Measurements from ENCODE around the gene SDR42E2. TPM values are rescaled to one million over a fixed set of nuclear protein-coding genes. Genes with fewer than 3 reads are reported as not detected.
A peak's percentile ranks its signal among the peaks of the same experiment; 100 is the strongest.

SDR42E2 gene
- total and polyA plus RNA-seq, 3 experiments from 2014 or later, result 0.11 to 0.92 TPM; not detected in 1

- Histone ChIP-seq H3K27ac (ENCODE audit: low read depth, low read length) (no peak overlapping the region), H3K4me1 (ENCODE audit: insufficient read depth, low read length) (peaks cover 15% of the 10 kb centered on the region), H3K27me3 (ENCODE audit: insufficient read depth, low read length, poor library complexity, severe bottlenecking) (no peaks in the 10 kb centered on the region), H3K9me3 (ENCODE audit: low read length) (no peaks in the 10 kb centered on the region), H3K36me3 (ENCODE audit: insufficient read depth, low read length) (no peaks in the 10 kb centered on the region), H3K4me3 (ENCODE audit: low read length) (no peak overlapping the region)
- DNase-seq, result no peak
- no peaks in the 10 kb centered on the region for H3K27me3 Mint-ChIP-seq
- H3K36me3 Mint-ChIP-seq, result peaks cover 0 to 5% (median 0%) of the 10 kb centered on the region in 3 donors
- ChIA-PET CTCF (interaction anchor here (2.2 kb wide), 1 partner anchor 94 kb away, joined by 6 read pairs; the partner anchor contains the start of gene POLR3E), POLR2A (interaction anchor here (0.6 kb wide), 1 partner anchor 22 kb away, joined by 4 read pairs; no protein-coding TSS in a partner anchor)
- no peaks in the 10 kb centered on the region for H3K9me3 Mint-ChIP-seq
- H3K4me3 Mint-ChIP-seq, result peak overlapping the region in 1 of 7 donors; percentile 11
- H3K27ac Mint-ChIP-seq, result peak overlapping the region in 1 of 8 donors; percentile 27
- H3K4me1 Mint-ChIP-seq, result peaks cover 16 to 28% (median 21%) of the 10 kb centered on the region in 3 donors
Measured at GRCh38 chr16:22203091-22203490, 40.8 kb downstream of the SDR42E2 start.

- H3K4me1 Mint-ChIP-seq, result peaks cover 16 to 28% (median 26%) of the 10 kb centered on the region in 3 donors
Measured at GRCh38 chr16:22204091-22204655, 41.9 kb downstream of the SDR42E2 start.

GRCh38 chr16:22205577-22206012 is 43.3 kb downstream of the SDR42E2 start:
- Histone ChIP-seq H3K27ac (ENCODE audit: low read depth, low read length) (peak overlapping the region; percentile 63), H3K36me3 (ENCODE audit: insufficient read depth, low read length) (no peaks in the 10 kb centered on the region), H3K4me1 (ENCODE audit: insufficient read depth, low read length) (peaks cover 19% of the 10 kb centered on the region), H3K27me3 (ENCODE audit: insufficient read depth, low read length, poor library complexity, severe bottlenecking) (no peaks in the 10 kb centered on the region), H3K9me3 (ENCODE audit: low read length) (no peaks in the 10 kb centered on the region), H3K4me3 (ENCODE audit: low read length) (peak overlapping the region; percentile 65)
- Mint-ChIP-seq H3K4me3 (peak overlapping the region; percentile 86 to 97 (median 94)), H3K36me3 (peaks cover 0 to 7% (median 0%) of the 10 kb centered on the region in 3 donors), H3K9me3 (no peaks in the 10 kb centered on the region), H3K27me3 (no peaks in the 10 kb centered on the region), H3K27ac (peak overlapping the region in 7 of 8 donors; percentile 40 to 90 (median 80)), H3K4me1 (peaks cover 22 to 33% (median 32%) of the 10 kb centered on the region in 3 donors)
- DNase-seq, result no peak
- CTCF ChIA-PET, result interaction anchor here (0.8 to 5.4 kb wide), 19 partner anchors 8 to 205 kb away, joined by 3 to 26 read pairs (median 5); partner anchors contain the start of genes PDZD9 and POLR3E
- POLR2A ChIA-PET, result interaction anchor here (0.6 to 2.0 kb wide), 6 partner anchors 10 to 205 kb away, joined by 3 to 16 read pairs (median 6); partner anchors contain the start of gene POLR3E

More at GRCh38 chr16:22204091-22204655, 41.9 kb downstream of the SDR42E2 start:
- Histone ChIP-seq H3K9me3 (ENCODE audit: low read length) (no peaks in the 10 kb centered on the region), H3K27ac (ENCODE audit: low read depth, low read length) (no peak overlapping the region), H3K4me3 (ENCODE audit: low read length) (no peak overlapping the region), H3K36me3 (ENCODE audit: insufficient read depth, low read length) (no peaks in the 10 kb centered on the region), H3K4me1 (ENCODE audit: insufficient read depth, low read length) (peaks cover 19% of the 10 kb centered on the region), H3K27me3 (ENCODE audit: insufficient read depth, low read length, poor library complexity, severe bottlenecking) (no peaks in the 10 kb centered on the region)
- Mint-ChIP-seq H3K27me3 (no peaks in the 10 kb centered on the region), H3K9me3 (no peaks in the 10 kb centered on the region), H3K4me3 (peak overlapping the region in 3 of 7 donors; percentile 32 to 92 (median 52)), H3K27ac (peak overlapping the region in 3 of 8 donors; percentile 47 to 66 (median 53)), H3K36me3 (peaks cover 0 to 5% (median 0%) of the 10 kb centered on the region in 3 donors)
- POLR2A ChIA-PET, result interaction anchor here (0.6 kb wide), 1 partner anchor 87 kb away, joined by 3 read pairs; no protein-coding TSS in a partner anchor
- no peak for DNase-seq
- CTCF ChIA-PET, result interaction anchor here (0.5 to 2.8 kb wide), 6 partner anchors 8 to 114 kb away, joined by 3 to 13 read pairs (median 3); partner anchors contain the start of gene POLR3E

- H3K27ac ChIP-seq (ENCODE audit: low read depth, low read length), result peak within 1 kb of the TSS; percentile 63
- POLR2A ChIA-PET, result interaction anchor here (0.6 to 2.0 kb wide), 7 partner anchors 11 to 206 kb away, joined by 3 to 16 read pairs (median 5); partner anchors contain the start of gene POLR3E
- H3K4me3 ChIP-seq (ENCODE audit: low read length), result peak within 1 kb of the TSS; percentile 65
Measured at GRCh38 chr16:22206013-22206841, 43.9 kb downstream of the SDR42E2 start, which contains the start of gene EEF2K. TSS of gene EEF2K (plus strand) at chr16:22206278. CDS start at chr16:22225730, 19,452 bp downstream.

GRCh38 chr16:22206842-22207714 is 44.8 kb downstream of the SDR42E2 start:
- Mint-ChIP-seq H3K4me1 (peaks cover 24 to 40% (median 32%) of the 10 kb centered on the region in 3 donors), H3K36me3 (peaks cover 0 to 11% (median 0%) of the 10 kb centered on the region in 3 donors), H3K27me3 (no peaks in the 10 kb centered on the region), H3K4me3 (peak overlapping the region; percentile 86 to 97 (median 94)), H3K9me3 (no peaks in the 10 kb centered on the region), H3K27ac (peak overlapping the region; percentile 40 to 91 (median 75))
- peak overlapping the region; percentile 44 for H3K27ac ChIP-seq (ENCODE audit: low read depth, low read length)
- CTCF ChIA-PET, result interaction anchor here (0.8 to 5.4 kb wide), 16 partner anchors 9 to 208 kb away, joined by 3 to 26 read pairs (median 5); partner anchors contain the start of genes PDZD9 and POLR3E
- H3K9me3 ChIP-seq (ENCODE audit: low read length), result no peaks in the 10 kb centered on the region
- DNase-seq, result peak; percentile 40 to 60 (median 51)
- H3K4me3 ChIP-seq (ENCODE audit: low read length), result peak overlapping the region; percentile 65
- no peaks in the 10 kb centered on the region for H3K27me3 ChIP-seq (ENCODE audit: insufficient read depth, low read length, poor library complexity, severe bottlenecking)
- H3K36me3 ChIP-seq (ENCODE audit: insufficient read depth, low read length), result no peaks in the 10 kb centered on the region
- POLR2A ChIA-PET, result interaction anchor here (1.2 to 2.0 kb wide), 4 partner anchors 12 to 90 kb away, joined by 3 to 16 read pairs (median 6); partner anchors contain the start of gene POLR3E
- H3K4me1 ChIP-seq (ENCODE audit: insufficient read depth, low read length), result peaks cover 19% of the 10 kb centered on the region

More at GRCh38 chr16:22206013-22206841, 43.9 kb downstream of the SDR42E2 start, which contains the start of gene EEF2K:
- H3K27me3 ChIP-seq (ENCODE audit: insufficient read depth, low read length, poor library complexity, severe bottlenecking), result no peaks in the 10 kb centered on the region
- peaks cover 0 to 9% (median 0%) of the 10 kb centered on the region in 3 donors for H3K36me3 Mint-ChIP-seq
- H3K36me3 ChIP-seq (ENCODE audit: insufficient read depth, low read length), result no peaks in the 10 kb centered on the region
- no peaks in the 10 kb centered on the region for H3K9me3 ChIP-seq (ENCODE audit: low read length)
- CTCF ChIA-PET, result interaction anchor here (0.8 to 5.4 kb wide), 18 partner anchors 7 to 206 kb away, joined by 3 to 26 read pairs (median 5); partner anchors contain the start of genes PDZD9 and POLR3E
- peak; percentile 70 to 85 (median 73) for DNase-seq
- H3K27me3 Mint-ChIP-seq, result no peaks in the 10 kb centered on the region
- H3K9me3 Mint-ChIP-seq, result no peaks in the 10 kb centered on the region
- peak within 1 kb of the TSS; percentile 40 to 91 (median 84) for H3K27ac Mint-ChIP-seq
- H3K4me1 Mint-ChIP-seq, result peaks cover 24 to 40% (median 32%) of the 10 kb centered on the region in 3 donors
- H3K4me1 ChIP-seq (ENCODE audit: insufficient read depth, low read length), result peaks cover 19% of the 10 kb centered on the region
- peak within 1 kb of the TSS; percentile 86 to 97 (median 94) for H3K4me3 Mint-ChIP-seq

- Mint-ChIP-seq H3K27ac (peak overlapping the region in 6 of 8 donors; percentile 71 to 91 (median 75)), H3K36me3 (peaks cover 0 to 13% (median 0%) of the 10 kb centered on the region in 3 donors), H3K9me3 (no peaks in the 10 kb centered on the region), H3K4me1 (peaks cover 24 to 40% (median 32%) of the 10 kb centered on the region in 3 donors), H3K27me3 (no peaks in the 10 kb centered on the region), H3K4me3 (peak overlapping the region; percentile 86 to 97 (median 94))
- Histone ChIP-seq H3K4me1 (ENCODE audit: insufficient read depth, low read length) (peaks cover 19% of the 10 kb centered on the region), H3K9me3 (ENCODE audit: low read length) (no peaks in the 10 kb centered on the region), H3K4me3 (ENCODE audit: low read length) (peak overlapping the region; percentile 65), H3K27me3 (ENCODE audit: insufficient read depth, low read length, poor library complexity, severe bottlenecking) (no peaks in the 10 kb centered on the region), H3K36me3 (ENCODE audit: insufficient read depth, low read length) (no peaks in the 10 kb centered on the region), H3K27ac (ENCODE audit: low read depth, low read length) (peak overlapping the region; percentile 44)
- POLR2A ChIA-PET, result interaction anchor here (0.5 to 2.0 kb wide), 3 partner anchors 11 to 18 kb away, joined by 3 to 16 read pairs (median 3); no protein-coding TSS in a partner anchor
- DNase-seq, result no peak
- CTCF ChIA-PET, result interaction anchor here (0.8 to 5.4 kb wide), 6 partner anchors 11 to 209 kb away, joined by 3 to 26 read pairs (median 5); partner anchors contain the start of gene POLR3E
Measured at GRCh38 chr16:22207715-22208360, 45.5 kb downstream of the SDR42E2 start.
